Osteocyte (in vitro differentiated cells): ENCODE results near the gene KCTD11. TPM values are rescaled to one million over a fixed set of nuclear protein-coding genes. Genes with fewer than 3 reads are reported as not detected.
A peak's percentile ranks its signal among the peaks of the same experiment; 100 is the strongest.

Source experiments
- DNase-seq: peaks from one replicate; pipeline ENCODE4 v3.0.0; 2021; ENCODE audit warnings: mixed read lengths; ENCODE audit not compliant: unreplicated experiment; ENCODE audit errors: extremely low spot score
- H3K27ac Mint-ChIP-seq: one replicate; pipeline ENCODE4 v1.8.0; 2021; ENCODE audit warnings: mild to moderate bottlenecking, mixed read lengths; ENCODE audit not compliant: unreplicated experiment
- H3K27me3 Mint-ChIP-seq: one replicate; pipeline ENCODE4 v1.8.0; 2021; ENCODE audit warnings: mixed read lengths; ENCODE audit not compliant: unreplicated experiment
- H3K36me3 Mint-ChIP-seq: one replicate; pipeline ENCODE4 v1.8.0; 2021; ENCODE audit warnings: mixed read lengths; ENCODE audit not compliant: unreplicated experiment
- H3K4me1 Mint-ChIP-seq: one replicate; pipeline ENCODE4 v1.8.0; 2021; ENCODE audit warnings: mixed read lengths; ENCODE audit not compliant: unreplicated experiment
- H3K4me3 Mint-ChIP-seq: one replicate; pipeline ENCODE4 v1.8.0; 2021; ENCODE audit warnings: mild to moderate bottlenecking, moderate library complexity, mixed read lengths; ENCODE audit not compliant: unreplicated experiment
- H3K9me3 Mint-ChIP-seq: one replicate; pipeline ENCODE4 v1.8.0; 2021; ENCODE audit warnings: mixed read lengths; ENCODE audit not compliant: unreplicated experiment
- CTCF ChIP-seq: fragments of 200-600 bp; sonication (generic); IDR thresholded peaks from 2 replicates; pipeline ENCODE4 v1.5.0; 2021; ENCODE audit warnings: antibody characterized with exemption, mild to moderate bottlenecking, moderate library complexity
- total RNA-seq: library from RNA; stranded (reverse); gene quantifications from 2 replicates; pipeline ENCODE4 v1.2.1, GENCODE V29; 2021

Gene KCTD11
- total RNA-seq, 1 donor from 2014 or later: 12.7 TPM

- H3K27me3 Mint-ChIP-seq: peaks cover 4% of the 10 kb centered on the region
- H3K27ac Mint-ChIP-seq: no peak overlapping the region
- peaks cover 27% of the 10 kb centered on the region for H3K4me1 Mint-ChIP-seq
- no peak for TF ChIP-seq CTCF
- H3K4me3 Mint-ChIP-seq: peak overlapping the region; percentile 35
- no peak for DNase-seq
- no peaks in the 10 kb centered on the region for H3K36me3 Mint-ChIP-seq
- H3K9me3 Mint-ChIP-seq: no peaks in the 10 kb centered on the region
Measured at GRCh38 chr17:7348478-7349242, 3.3 kb upstream of the KCTD11 start.

GRCh38 chr17:7352503-7352889, 534 bp downstream of the KCTD11 start:
- Mint-ChIP-seq H3K4me1 (peaks cover 51% of the 10 kb centered on the region), H3K27me3 (no peaks in the 10 kb centered on the region), H3K27ac (peak overlapping the region; percentile 81), H3K36me3 (no peaks in the 10 kb centered on the region), H3K9me3 (no peaks in the 10 kb centered on the region), H3K4me3 (peak overlapping the region; percentile 75)
- TF ChIP-seq CTCF: no peak
- no peak for DNase-seq

GRCh38 chr17:7352910-7353635, 1.1 kb downstream of the KCTD11 start:
- Mint-ChIP-seq H3K4me1 (peaks cover 49% of the 10 kb centered on the region), H3K27me3 (no peaks in the 10 kb centered on the region), H3K36me3 (no peaks in the 10 kb centered on the region), H3K9me3 (no peaks in the 10 kb centered on the region), H3K4me3 (peak overlapping the region; percentile 75), H3K27ac (peak overlapping the region; percentile 81)
- DNase-seq: no peak
- TF ChIP-seq CTCF: no peak

- H3K9me3 Mint-ChIP-seq: no peaks in the 10 kb centered on the region
- no peaks in the 10 kb centered on the region for H3K27me3 Mint-ChIP-seq
- no peak for DNase-seq
- H3K27ac Mint-ChIP-seq: peak overlapping the region; percentile 43
- TF ChIP-seq CTCF: no peak
- H3K4me1 Mint-ChIP-seq: peaks cover 44% of the 10 kb centered on the region
- H3K4me3 Mint-ChIP-seq: no peak overlapping the region
- no peaks in the 10 kb centered on the region for H3K36me3 Mint-ChIP-seq
Measured at GRCh38 chr17:7354262-7354843, 2.4 kb downstream of the KCTD11 start.

GRCh38 chr17:7355053-7355452, 3.1 kb downstream of the KCTD11 start, which contains the start of gene TMEM95:
TSS of gene TMEM95 (plus strand) at chr17:7355156. CDS start at chr17:7355205, 49 bp downstream.
- no peaks in the 10 kb centered on the region for H3K9me3 Mint-ChIP-seq
- H3K36me3 Mint-ChIP-seq: no peaks in the 10 kb centered on the region
- H3K27me3 Mint-ChIP-seq: no peaks in the 10 kb centered on the region
- no peak for TF ChIP-seq CTCF
- peak within 1 kb of the TSS; percentile 43 for H3K27ac Mint-ChIP-seq
- peaks cover 38% of the 10 kb centered on the region for H3K4me1 Mint-ChIP-seq
- no peak for DNase-seq
- H3K4me3 Mint-ChIP-seq: no peak within 1 kb of the TSS
